HL-60 (cell line): ENCODE measurements around the gene SMG5.

Experiments
- CTCF ChIP-seq: IDR thresholded peaks from one replicate; pipeline ENCODE4 v1.5.1; 2011; ENCODE audit warnings: low read length, control low read depth, inconsistent platforms; ENCODE audit not compliant: insufficient read depth
- GABPA ChIP-seq: IDR thresholded peaks from 2 replicates; pipeline ENCODE4 v1.6.1; 2012; ENCODE audit warnings: low read depth
- POLR2AphosphoS5 ChIP-seq: IDR thresholded peaks from 2 replicates; pipeline ENCODE4 v1.6.1; 2012; ENCODE audit warnings: low read depth
- REST ChIP-seq: IDR thresholded peaks from 2 replicates; pipeline ENCODE4 v1.6.1; 2012; ENCODE audit warnings: low read depth; ENCODE audit not compliant: insufficient replicate concordance
- SPI1 ChIP-seq: IDR thresholded peaks from 2 replicates; pipeline ENCODE4 v1.6.1; 2012; ENCODE audit warnings: low read depth, mild to moderate bottlenecking, borderline replicate concordance

GRCh38 chr1:156266051-156266450 lies 16.6 kb downstream of the SMG5 start:
- TF ChIP-seq CTCF (no peak), SPI1 (no peak), POLR2AphosphoS5 (no peak), REST (no peak), GABPA (no peak)
